ENCODE measurements around the gene HAPLN3.

The HAPLN3 gene

DNA sequence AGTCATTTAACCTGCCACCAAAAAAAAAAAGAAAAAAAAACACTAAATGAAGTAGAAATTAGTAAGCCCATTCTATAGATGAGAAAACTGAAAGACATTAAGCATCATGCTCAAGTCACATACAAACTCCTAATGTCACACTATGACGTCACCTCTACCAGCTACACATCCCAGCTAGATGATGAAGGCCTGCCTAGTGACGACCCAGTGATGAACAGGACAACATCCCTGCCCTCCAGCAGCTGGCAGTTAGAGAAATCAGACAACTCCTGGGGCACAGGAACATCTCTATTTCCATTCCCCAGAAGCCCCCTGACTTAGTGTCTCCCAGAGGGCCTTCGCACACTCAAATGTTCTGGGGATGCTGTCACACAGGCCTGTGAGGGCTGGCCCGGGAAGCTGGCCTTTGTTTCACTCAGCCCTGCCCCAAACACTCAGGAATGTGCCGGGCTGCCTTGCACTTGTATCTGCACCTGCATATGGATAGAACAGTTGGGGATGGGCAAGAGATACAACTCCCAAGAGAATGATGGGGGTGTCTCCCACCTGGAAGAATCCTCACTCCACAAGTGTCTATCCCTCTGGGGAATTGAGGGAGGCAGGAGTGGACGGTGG, 7.0 kb upstream of the HAPLN3 start:
- Histone ChIP-seq H3K27ac (replicated peaks) (no peak overlapping the region), H3K4me3 (replicated peaks; ENCODE audit: insufficient read depth, low read length) (no peak overlapping the region), H3K27me3 (ENCODE audit: insufficient read depth, poor library complexity, severe bottlenecking) (peaks cover 3% of the 10 kb centered on the region)
- DNase-seq (ENCODE audit: low read depth in 1 of 2, low spot score in 1 of 2): no peak
- TF ChIP-seq POLR2AphosphoS5 (IDR thresholded peaks at IDR 0.05; ENCODE audit: low read depth) (no peak), REST (IDR thresholded peaks at IDR 0.05; ENCODE audit: insufficient replicate concordance, low read depth) (no peak), GABPA (IDR thresholded peaks at IDR 0.05; ENCODE audit: low read depth) (no peak), SPI1 (IDR thresholded peaks at IDR 0.05; ENCODE audit: borderline replicate concordance, low read depth) (no peak)
- TF ChIP-seq, protein P1, sequence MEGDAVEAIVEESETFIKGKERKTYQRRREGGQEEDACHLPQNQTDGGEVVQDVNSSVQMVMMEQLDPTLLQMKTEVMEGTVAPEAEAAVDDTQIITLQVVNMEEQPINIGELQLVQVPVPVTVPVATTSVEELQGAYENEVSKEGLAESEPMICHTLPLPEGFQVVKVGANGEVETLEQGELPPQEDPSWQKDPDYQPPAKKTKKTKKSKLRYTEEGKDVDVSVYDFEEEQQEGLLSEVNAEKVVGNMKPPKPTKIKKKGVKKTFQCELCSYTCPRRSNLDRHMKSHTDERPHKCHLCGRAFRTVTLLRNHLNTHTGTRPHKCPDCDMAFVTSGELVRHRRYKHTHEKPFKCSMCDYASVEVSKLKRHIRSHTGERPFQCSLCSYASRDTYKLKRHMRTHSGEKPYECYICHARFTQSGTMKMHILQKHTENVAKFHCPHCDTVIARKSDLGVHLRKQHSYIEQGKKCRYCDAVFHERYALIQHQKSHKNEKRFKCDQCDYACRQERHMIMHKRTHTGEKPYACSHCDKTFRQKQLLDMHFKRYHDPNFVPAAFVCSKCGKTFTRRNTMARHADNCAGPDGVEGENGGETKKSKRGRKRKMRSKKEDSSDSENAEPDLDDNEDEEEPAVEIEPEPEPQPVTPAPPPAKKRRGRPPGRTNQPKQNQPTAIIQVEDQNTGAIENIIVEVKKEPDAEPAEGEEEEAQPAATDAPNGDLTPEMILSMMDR (IDR thresholded peaks at IDR 0.05; ENCODE audit: insufficient read depth, low read length): no peak

- no peak for TF ChIP-seq GABPA (IDR thresholded peaks at IDR 0.05; ENCODE audit: low read depth)
- no peak for TF ChIP-seq POLR2AphosphoS5 (IDR thresholded peaks at IDR 0.05; ENCODE audit: low read depth)
- no peak for TF ChIP-seq REST (IDR thresholded peaks at IDR 0.05; ENCODE audit: insufficient replicate concordance, low read depth)
- TF ChIP-seq, protein P1 (IDR thresholded peaks at IDR 0.05; ENCODE audit: insufficient read depth, low read length): no peak
- no peak for TF ChIP-seq SPI1 (IDR thresholded peaks at IDR 0.05; ENCODE audit: borderline replicate concordance, low read depth)
- peaks cover 4% of the 10 kb centered on the region for H3K27me3 ChIP-seq (ENCODE audit: insufficient read depth, poor library complexity, severe bottlenecking)
- no peak overlapping the region for H3K27ac ChIP-seq (replicated peaks)
- DNase-seq (ENCODE audit: low read depth in 1 of 2, low spot score in 1 of 2): no peak
- H3K4me3 ChIP-seq (replicated peaks; ENCODE audit: insufficient read depth, low read length): no peak overlapping the region
Observed at GRCh38 chr15:88901508-88902220, 6.3 kb upstream of the HAPLN3 start.

DNA sequence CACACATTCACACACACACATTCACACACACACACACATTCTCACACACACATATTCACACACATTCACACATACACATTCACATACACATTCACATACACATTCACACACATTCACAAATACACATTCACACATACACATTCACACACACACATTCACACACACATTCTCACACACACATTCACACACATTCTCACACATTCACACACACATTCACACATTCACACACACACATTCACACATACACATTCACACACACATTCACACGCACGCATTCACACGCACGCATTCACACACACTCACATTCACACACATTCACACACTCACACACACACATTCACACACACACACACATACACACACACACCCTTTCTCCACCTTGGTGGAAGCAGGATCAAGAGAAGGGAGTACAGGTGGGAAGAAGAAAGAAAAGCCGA, 5.7 kb upstream of the HAPLN3 start:
- Histone ChIP-seq H3K27me3 (ENCODE audit: insufficient read depth, poor library complexity, severe bottlenecking) (peaks cover 9% of the 10 kb centered on the region), H3K4me3 (replicated peaks; ENCODE audit: insufficient read depth, low read length) (no peak overlapping the region), H3K27ac (replicated peaks) (no peak overlapping the region)
- DNase-seq (ENCODE audit: low read depth in 1 of 2, low spot score in 1 of 2): no peak
- TF ChIP-seq GABPA (IDR thresholded peaks at IDR 0.05; ENCODE audit: low read depth) (no peak), POLR2AphosphoS5 (IDR thresholded peaks at IDR 0.05; ENCODE audit: low read depth) (no peak), SPI1 (IDR thresholded peaks at IDR 0.05; ENCODE audit: borderline replicate concordance, low read depth) (no peak), REST (IDR thresholded peaks at IDR 0.05; ENCODE audit: insufficient replicate concordance, low read depth) (no peak)
- TF ChIP-seq, protein P1 (IDR thresholded peaks at IDR 0.05; ENCODE audit: insufficient read depth, low read length): no peak
